PC-9 (cell line): Measurements from ENCODE around the gene DOCK1. TPM values are rescaled to one million over a fixed set of nuclear protein-coding genes. Genes with fewer than 3 reads are reported as not detected.

Experiments used
- BruUV-seq: library from RNA; stranded (reverse); fragments of 400-500 nt; replicated peaks from 2 replicates; lab custom pipeline; 2021; lab: Mats Ljungman, UMichigan
- CTCF ChIA-PET: fragments of 300-600 bp; sonication (Branson Sonifier 250); formaldehyde crosslinking; loops from one replicate; lab custom pipeline; 2022; ENCODE audit warnings: antibody characterized with exemption; lab: Charles Lee
- POLR2A ChIA-PET: fragments of 300-600 bp; sonication (Branson Sonifier 250); formaldehyde crosslinking; loops from one replicate; lab custom pipeline; 2022; ENCODE audit warnings: antibody characterized with exemption; ENCODE audit not compliant: unreplicated experiment; lab: Charles Lee
- DNase-seq, 2 experiments: peaks; one replicate each; pipeline versions ENCODE4 v3.0.0 to v3.0.0-alpha.2; 2015 to 2022; ENCODE audit warnings: mixed read lengths in 1 of 2
- H2AFZ ChIP-seq: fragments of 200-600 bp; sonication (generic); 2 replicates; pipeline ENCODE4 v1.8.1; 2017; ENCODE audit warnings: antibody characterized with exemption
- H3F3A ChIP-seq: fragments of 200-600 bp; sonication (generic); 2 replicates; pipeline ENCODE4 v1.8.1; 2017; ENCODE audit warnings: antibody characterized with exemption, mild to moderate bottlenecking, low read depth; ENCODE audit not compliant: insufficient read depth
- H3K27ac ChIP-seq: fragments of 200-600 bp; sonication (generic); 2 replicates; pipeline ENCODE4 v1.6.1; 2016; ENCODE audit warnings: mixed run types
- H3K27me3 ChIP-seq: fragments of 200-600 bp; sonication (generic); 2 replicates; pipeline ENCODE4 v1.6.1; 2016; ENCODE audit warnings: low read depth, mixed run types; ENCODE audit not compliant: insufficient read depth
- H3K36me3 ChIP-seq: fragments of 200-600 bp; sonication (generic); 2 replicates; pipeline ENCODE4 v1.6.1; 2016; ENCODE audit warnings: low read depth, mixed run types
- H3K4me1 ChIP-seq: fragments of 200-600 bp; sonication (generic); replicated peaks from 2 replicates; pipeline ENCODE4 v1.6.1; 2016; ENCODE audit warnings: mixed run types; ENCODE audit not compliant: insufficient read depth
- H3K4me2 ChIP-seq: fragments of 200-600 bp; sonication (generic); 2 replicates; pipeline ENCODE4 v1.6.1; 2017; ENCODE audit warnings: mixed run types
- H3K4me3 ChIP-seq: fragments of 200-600 bp; sonication (generic); 2 replicates; pipeline ENCODE4 v1.6.1; 2016; ENCODE audit warnings: mixed run types
- H3K79me2 ChIP-seq: fragments of 200-600 bp; sonication (generic); 2 replicates; pipeline ENCODE4 v1.6.1; 2017; ENCODE audit warnings: low read depth, mixed run types
- H3K9me2 ChIP-seq: fragments of 200-600 bp; sonication (generic); 2 replicates; pipeline ENCODE4 v1.8.1; 2017; ENCODE audit warnings: mild to moderate bottlenecking; ENCODE audit not compliant: insufficient read depth
- H3K9me3 ChIP-seq: fragments of 200-600 bp; sonication (generic); 2 replicates; pipeline ENCODE4 v1.8.1; 2016; ENCODE audit warnings: low read depth; ENCODE audit not compliant: insufficient read depth
- H4K20me1 ChIP-seq: fragments of 200-600 bp; sonication (generic); 2 replicates; pipeline ENCODE4 v1.8.1; 2017; ENCODE audit not compliant: insufficient read depth
- EZH2 ChIP-seq: fragments of 200-600 bp; sonication (generic); IDR thresholded peaks from 2 replicates; pipeline ENCODE4 v1.8.0; 2017; ENCODE audit warnings: antibody characterized with exemption, low read depth
- intact Hi-C: fragments of 100-400 bp; cut with micrococcal nuclease; formaldehyde crosslinking; loops from one replicate; pipeline ENCODE4 v1.10.0; 2022; ENCODE audit not compliant: unreplicated experiment
- total RNA-seq: library from RNA; stranded (reverse); gene quantifications from 2 replicates; pipeline ENCODE4 v1.2.3, GENCODE V29; 2021
- TF ChIP-seq, protein P1 (sequence below): fragments of 200-600 bp; sonication (generic); conservative IDR thresholded peaks from 2 replicates; pipeline ENCODE4 v1.6.1; 2017; ENCODE audit warnings: mixed run types, antibody characterized with exemption, mild to moderate bottlenecking, moderate library complexity

Gene DOCK1
- total RNA-seq, 1 experiment from 2014 or later, result 24.8 TPM

DNA sequence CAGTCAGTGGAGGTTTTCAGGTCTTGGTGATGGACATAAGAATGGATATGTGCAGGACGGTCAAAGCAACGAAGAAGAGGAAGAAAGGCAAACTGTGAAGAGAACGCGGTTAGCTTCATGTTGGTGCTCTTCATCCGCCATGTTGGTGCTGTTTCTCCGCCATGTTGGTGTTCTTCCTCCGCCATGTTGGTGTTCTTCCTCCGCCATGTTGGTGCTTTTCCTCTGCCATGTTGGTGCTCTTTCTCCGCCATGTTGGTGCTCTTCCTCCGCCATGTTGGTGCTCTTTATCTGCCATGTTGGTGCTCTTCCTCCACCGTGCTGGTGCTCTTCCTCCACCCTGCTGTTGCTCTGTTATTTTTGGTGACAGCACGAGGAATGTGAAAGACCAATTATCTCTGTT, 95.4 kb downstream of the DOCK1 start:
- H3K79me2 ChIP-seq, result no peaks in the 10 kb centered on the region
- no peaks in the 10 kb centered on the region for H3F3A ChIP-seq
- TF ChIP-seq, protein P1, sequence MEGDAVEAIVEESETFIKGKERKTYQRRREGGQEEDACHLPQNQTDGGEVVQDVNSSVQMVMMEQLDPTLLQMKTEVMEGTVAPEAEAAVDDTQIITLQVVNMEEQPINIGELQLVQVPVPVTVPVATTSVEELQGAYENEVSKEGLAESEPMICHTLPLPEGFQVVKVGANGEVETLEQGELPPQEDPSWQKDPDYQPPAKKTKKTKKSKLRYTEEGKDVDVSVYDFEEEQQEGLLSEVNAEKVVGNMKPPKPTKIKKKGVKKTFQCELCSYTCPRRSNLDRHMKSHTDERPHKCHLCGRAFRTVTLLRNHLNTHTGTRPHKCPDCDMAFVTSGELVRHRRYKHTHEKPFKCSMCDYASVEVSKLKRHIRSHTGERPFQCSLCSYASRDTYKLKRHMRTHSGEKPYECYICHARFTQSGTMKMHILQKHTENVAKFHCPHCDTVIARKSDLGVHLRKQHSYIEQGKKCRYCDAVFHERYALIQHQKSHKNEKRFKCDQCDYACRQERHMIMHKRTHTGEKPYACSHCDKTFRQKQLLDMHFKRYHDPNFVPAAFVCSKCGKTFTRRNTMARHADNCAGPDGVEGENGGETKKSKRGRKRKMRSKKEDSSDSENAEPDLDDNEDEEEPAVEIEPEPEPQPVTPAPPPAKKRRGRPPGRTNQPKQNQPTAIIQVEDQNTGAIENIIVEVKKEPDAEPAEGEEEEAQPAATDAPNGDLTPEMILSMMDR, result no peak
- no peak for TF ChIP-seq EZH2
- no peaks in the 10 kb centered on the region for H4K20me1 ChIP-seq
- H2AFZ ChIP-seq, result no peak overlapping the region
- intact Hi-C loops, result no loop called here
- no peaks in the 10 kb centered on the region for H3K4me1 ChIP-seq
- ChIA-PET CTCF (no interaction called here), POLR2A (no interaction called here)
- H3K27me3 ChIP-seq, result no peaks in the 10 kb centered on the region
- H3K27ac ChIP-seq, result no peak overlapping the region
- no peak overlapping the region for H3K4me2 ChIP-seq
- H3K4me3 ChIP-seq, result no peak overlapping the region
- no peaks in the 10 kb centered on the region for H3K9me3 ChIP-seq
- H3K36me3 ChIP-seq, result no peaks in the 10 kb centered on the region
- H3K9me2 ChIP-seq, result no peaks in the 10 kb centered on the region
- DNase-seq, result no peak
- BruUV-seq, result no TSS peak

DNA sequence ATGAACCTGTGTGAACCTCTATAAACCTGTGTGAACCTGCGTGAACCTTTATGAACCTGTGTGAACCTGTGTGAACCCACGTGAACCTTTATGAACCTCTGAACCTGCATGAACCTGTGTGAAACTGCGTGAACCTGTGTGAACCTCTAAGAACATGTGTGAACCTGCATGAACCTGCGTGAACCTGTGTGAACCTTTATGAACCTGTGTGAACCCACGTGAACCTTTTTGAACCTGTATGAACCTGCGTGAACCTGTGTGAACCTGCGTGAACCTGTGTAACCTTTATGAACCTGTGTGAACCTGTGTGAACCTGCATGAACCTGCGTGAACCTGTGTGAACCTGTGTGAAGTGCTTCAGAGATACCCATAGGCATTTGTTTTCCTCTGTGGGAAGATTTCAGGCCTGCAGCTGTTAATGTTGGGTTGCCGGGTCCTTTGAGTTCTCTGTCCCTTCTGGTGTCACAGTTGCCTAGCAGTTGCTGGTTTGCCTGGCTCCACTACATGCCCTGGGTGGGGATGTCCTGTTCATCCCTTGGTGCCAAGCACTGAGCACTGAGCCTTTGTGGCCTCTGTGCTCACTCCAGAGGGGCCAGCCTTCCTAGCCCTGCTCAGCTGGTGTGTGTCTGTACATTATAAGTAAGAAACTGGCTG, 97.9 kb downstream of the DOCK1 start:
- H3K79me2 ChIP-seq, result no peaks in the 10 kb centered on the region
- DNase-seq, result no peak
- no TSS peak for BruUV-seq
- no peaks in the 10 kb centered on the region for H4K20me1 ChIP-seq
- ChIA-PET CTCF (no interaction called here), POLR2A (no interaction called here)
- no peak overlapping the region for H3K27ac ChIP-seq
- H3K4me3 ChIP-seq, result no peak overlapping the region
- H3F3A ChIP-seq, result no peaks in the 10 kb centered on the region
- H3K9me2 ChIP-seq, result no peaks in the 10 kb centered on the region
- no peak for TF ChIP-seq EZH2
- TF ChIP-seq, protein P1, result no peak
- H3K27me3 ChIP-seq, result no peaks in the 10 kb centered on the region
- no peaks in the 10 kb centered on the region for H3K9me3 ChIP-seq
- no peaks in the 10 kb centered on the region for H3K36me3 ChIP-seq
- H3K4me1 ChIP-seq, result no peaks in the 10 kb centered on the region
- H2AFZ ChIP-seq, result no peak overlapping the region
- intact Hi-C loops, result no loop called here
- no peak overlapping the region for H3K4me2 ChIP-seq

DNA sequence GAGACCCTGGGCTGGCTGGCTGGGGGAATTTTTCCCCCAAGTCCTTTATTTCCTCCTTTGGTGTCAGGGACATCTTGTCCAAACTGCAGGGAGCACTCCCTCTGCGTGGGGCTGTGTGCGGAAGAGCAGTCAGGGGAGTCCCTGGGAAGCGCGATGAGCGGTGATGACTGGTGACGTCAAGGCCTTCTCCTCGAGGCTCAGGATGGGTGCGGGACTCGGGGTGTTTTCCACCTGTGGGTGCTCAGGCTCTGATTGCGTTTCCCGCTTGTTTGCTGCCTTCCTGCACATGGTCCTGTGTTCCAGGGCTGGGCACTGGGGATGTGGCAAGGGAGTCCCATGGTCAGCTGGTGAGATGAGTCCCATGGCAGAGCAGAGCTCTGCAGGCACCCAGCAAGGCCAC, 101.2 kb downstream of the DOCK1 start:
- CTCF ChIA-PET, result no interaction called here

More for the DNA sequence above, 101.2 kb downstream of the DOCK1 start:
- DNase-seq, result no peak
- no peaks in the 10 kb centered on the region for H3K9me2 ChIP-seq
- H3K79me2 ChIP-seq, result no peaks in the 10 kb centered on the region
- no peaks in the 10 kb centered on the region for H4K20me1 ChIP-seq
- H3K9me3 ChIP-seq, result no peaks in the 10 kb centered on the region
- no peaks in the 10 kb centered on the region for H3K4me1 ChIP-seq
- H3K36me3 ChIP-seq, result no peaks in the 10 kb centered on the region
- H2AFZ ChIP-seq, result no peak overlapping the region
- H3K4me2 ChIP-seq, result no peak overlapping the region
- no TSS peak for BruUV-seq
- intact Hi-C loops, result no loop called here
- H3K27me3 ChIP-seq, result no peaks in the 10 kb centered on the region
- TF ChIP-seq, protein P1, result no peak
- TF ChIP-seq EZH2, result no peak
- H3K4me3 ChIP-seq, result no peak overlapping the region
- no peaks in the 10 kb centered on the region for H3F3A ChIP-seq
- POLR2A ChIA-PET, result no interaction called here
- no peak overlapping the region for H3K27ac ChIP-seq
